HG03439 (cell line): ENCODE data around the gene HDAC2.
"Not testable (repeated sequence)": the region's sequence is repeated elsewhere in the genome, so short reads cannot be mapped to it uniquely, and the experiment has no call there.

Source experiments
- ATAC-seq: cut with Tn5 transposase; IDR thresholded peaks from one replicate; pipeline ENCODE4 v1.9.1; 2021; ENCODE audit warnings: mild to moderate bottlenecking, moderate library complexity; ENCODE audit not compliant: unreplicated experiment

HDAC2 gene

DNA sequence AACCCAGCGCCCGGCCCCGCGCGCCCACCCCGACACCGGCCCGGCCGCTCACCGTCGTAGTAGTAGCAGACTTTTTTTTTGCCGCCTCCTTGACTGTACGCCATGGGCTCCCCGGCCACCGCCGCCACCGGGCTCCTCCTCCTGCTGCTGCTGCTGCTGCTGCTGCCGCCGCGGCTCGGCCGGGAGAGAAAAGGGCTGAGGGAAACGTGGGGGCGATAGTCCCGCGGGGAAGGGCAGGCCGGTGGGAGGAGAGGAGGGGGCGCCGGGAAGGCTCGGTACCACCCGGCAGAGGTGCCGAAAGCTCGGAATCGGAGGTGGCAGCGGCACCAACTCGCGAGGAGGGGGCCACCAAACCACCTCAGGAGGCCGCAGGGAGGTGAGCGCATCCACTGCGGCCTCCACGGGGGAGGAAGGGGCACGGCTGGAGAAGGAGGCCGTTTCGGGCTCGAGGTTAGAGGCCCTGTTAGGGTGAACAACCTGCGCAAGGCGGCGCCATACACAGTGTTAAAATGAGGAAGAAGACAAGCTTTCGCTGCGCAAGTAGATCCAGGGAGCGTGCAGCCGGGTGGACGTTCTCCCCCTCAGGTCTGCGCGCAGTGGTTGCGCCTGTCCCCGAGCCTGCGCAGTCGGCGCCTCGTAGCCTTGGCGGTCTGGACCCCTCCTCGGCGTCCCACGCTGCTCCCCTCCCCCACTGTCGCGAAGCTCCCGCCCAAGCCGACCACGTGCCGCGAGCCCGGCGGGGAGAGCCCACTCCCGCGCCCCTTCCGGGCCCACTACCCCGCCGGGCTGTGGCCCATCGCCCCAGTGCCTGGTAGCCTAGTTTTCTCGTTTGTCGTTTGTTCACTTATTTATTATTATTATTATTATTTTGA lies at the start of gene HDAC2:
Gene HDAC2, minus strand, starts transcription at position 344 of the 872 bp plus-strand sequence. Its CDS starts 240 bp downstream, at position 104.
- ATAC-seq, result peak; percentile 89

DNA sequence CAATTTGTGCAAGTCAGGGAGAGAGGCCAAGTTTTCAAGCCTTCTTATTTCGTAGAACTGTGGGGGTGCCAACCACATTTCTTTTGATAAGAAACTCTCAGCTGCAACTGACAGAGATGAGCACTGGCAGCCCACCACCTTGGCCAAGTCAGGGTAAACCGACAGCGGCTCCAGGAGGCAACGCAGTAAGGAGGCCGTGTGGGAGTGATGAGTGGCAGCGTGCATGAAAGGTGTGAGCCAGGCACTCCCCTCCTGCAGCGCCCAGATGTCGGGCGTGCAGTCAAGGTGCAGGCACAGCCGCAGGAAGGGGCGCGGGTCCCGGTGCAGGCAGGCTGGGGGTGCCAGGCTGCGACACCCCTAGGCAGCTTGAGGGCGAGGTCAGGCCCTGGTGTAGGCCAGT lies 49.2 kb upstream of the HDAC2 start:
- no peak for ATAC-seq

DNA sequence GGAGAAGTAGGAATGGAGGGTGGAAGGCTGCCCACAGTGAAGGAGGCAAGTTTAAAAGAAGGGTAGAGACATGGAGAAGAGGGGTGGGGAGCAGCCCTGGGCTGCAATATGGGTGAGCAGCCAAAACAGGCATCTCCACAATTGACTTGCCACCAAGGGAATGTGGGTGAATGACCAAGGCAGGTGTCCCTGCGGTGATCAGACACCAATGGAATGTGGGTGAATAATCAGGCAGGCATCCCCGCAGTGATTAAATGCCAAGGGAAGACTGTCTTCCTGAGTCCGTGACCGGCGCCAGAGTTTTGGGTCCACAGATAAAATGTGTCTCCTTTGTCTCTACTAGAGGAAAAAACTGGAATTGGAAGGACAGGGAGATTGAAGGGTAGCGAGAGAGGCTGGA lies 46.2 kb upstream of the HDAC2 start:
- ATAC-seq, result not testable (repeated sequence)

GRCh38 chr6:114014106-114014505 lies 43.2 kb upstream of the HDAC2 start:
- ATAC-seq, result not testable (repeated sequence)

DNA sequence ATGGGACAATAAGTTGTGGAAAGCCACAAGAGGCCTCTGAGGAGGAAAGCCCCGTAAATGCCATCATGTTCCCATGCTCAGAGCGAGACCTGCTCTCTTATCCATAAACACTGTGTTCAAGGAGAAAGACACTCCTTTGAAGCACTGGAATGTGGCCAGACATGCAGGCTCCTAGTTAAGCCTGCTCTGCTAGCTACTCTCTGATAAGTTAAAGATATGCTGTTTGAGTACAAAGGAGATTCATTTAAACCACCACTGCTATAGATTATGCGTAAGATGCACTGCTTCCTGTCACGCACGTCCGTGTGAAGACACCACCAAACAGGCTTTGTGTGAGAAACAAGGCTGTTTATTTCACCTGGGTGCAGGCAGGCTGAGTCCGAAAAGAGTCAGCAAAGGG lies 40.5 kb upstream of the HDAC2 start:
- ATAC-seq, result not testable (repeated sequence)

DNA sequence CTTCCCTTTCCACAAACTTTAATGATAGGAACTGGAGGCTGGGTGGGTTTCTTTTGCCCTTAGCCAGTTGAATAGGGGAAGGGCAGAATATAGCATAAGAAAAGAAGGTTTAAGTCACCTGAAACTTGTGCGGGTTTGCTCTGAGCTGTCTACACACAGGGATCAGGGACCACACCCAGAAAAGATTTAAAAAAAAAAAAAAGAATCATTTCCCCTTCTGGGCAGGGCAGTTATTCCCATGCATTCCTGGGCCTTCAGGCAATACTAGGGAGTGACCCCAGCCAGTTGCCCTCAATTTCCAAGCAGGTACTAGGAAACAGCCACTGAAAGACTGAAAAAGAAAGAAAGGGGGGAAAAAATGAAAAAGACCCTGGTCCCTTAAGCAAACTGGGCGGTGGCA lies 39.6 kb upstream of the HDAC2 start:
- no peak for ATAC-seq

DNA sequence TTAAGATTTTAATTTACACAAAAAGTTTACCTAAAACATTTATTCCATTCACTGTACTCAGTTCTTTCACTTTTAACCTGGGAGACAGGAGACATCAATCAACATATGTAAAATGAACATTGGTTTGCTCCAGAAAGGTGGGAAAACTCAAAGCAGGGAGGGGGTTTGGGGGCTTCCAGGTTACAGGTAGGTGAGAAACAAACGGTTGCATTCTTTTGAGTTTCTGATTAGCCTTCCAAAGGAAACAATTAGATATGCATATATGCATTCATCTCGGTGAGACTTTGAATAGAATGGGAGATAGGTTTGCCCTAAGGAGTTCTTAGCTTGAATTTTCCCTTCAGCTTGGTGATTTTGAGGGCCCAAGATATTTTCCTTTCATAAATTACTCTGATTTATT lies 38.2 kb upstream of the HDAC2 start:
- no peak for ATAC-seq

DNA sequence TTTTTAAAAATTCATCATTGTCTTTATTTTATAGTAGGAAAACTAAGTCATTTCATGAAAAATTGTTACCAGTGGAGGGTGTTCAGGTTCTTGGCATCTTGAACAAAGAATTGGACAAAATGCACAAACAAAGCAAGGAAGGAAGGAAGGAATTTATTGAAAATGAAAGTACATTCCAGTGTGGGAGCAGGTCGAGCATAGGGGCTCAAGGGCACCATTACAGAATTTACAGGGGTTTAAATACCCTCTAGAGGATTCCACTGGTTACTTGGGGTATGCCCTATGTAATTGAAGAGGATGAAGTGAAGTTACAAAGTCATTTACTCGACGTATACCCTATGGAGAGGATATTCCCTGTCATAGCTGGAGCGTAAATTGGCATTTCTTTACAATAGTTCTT lies 37.4 kb upstream of the HDAC2 start:
- ATAC-seq, result no peak

DNA sequence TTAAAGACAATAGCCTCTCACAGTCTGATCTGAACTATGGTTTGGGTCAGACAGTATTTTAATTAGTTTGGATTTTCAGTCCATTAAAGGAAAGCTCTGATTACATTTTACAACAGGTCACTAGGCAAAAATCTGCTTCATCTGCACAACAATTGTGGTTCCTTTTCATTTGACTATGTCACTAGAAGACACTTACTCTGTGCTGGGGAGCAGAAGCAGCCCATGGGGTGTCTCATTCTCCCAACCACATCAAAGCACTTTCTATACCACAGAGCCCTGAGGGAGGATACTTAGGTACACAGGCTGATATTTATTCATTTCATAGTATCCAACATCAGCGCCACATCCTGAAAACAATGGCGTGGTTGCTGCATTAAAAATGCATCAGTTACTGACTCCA lies 36.6 kb upstream of the HDAC2 start:
- ATAC-seq, result no peak

DNA sequence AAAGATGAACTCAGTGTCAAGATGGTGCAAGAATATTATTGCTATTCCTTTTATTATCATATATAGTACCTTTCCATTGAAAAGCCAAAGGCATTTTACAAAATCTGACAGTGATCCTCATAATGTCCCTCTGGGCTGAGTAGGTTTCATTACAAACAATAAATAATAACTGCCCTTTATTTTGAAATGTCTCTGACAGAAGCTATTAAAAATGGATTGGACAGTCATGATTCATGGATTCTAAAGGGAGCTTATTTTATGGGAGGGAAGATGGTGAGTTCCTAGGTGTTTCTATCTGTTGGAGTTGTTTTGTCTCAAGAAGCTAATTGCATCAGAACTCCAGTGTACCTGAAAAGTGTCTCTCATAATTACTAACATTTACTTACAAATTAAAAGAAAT lies 30.4 kb upstream of the HDAC2 start:
- ATAC-seq, result no peak

DNA sequence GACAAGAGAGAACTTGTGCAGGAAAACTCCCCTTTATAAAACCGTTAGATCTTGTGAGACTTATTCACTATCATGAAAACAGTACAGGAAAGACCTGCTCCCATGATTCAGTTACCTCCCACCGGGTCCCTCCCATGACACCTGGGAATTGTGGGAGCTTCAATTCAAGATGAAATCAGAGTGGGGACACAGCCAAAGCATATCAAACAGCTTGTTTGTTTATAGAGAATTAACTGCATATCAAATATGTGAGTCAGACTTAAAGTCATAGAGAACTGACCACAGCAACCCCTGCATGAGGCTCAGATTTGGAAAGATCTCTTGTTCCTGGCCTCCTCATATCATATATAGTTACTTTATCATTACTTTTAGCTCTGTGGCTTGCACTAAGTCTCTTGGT lies 29.1 kb upstream of the HDAC2 start:
- ATAC-seq, result no peak

DNA sequence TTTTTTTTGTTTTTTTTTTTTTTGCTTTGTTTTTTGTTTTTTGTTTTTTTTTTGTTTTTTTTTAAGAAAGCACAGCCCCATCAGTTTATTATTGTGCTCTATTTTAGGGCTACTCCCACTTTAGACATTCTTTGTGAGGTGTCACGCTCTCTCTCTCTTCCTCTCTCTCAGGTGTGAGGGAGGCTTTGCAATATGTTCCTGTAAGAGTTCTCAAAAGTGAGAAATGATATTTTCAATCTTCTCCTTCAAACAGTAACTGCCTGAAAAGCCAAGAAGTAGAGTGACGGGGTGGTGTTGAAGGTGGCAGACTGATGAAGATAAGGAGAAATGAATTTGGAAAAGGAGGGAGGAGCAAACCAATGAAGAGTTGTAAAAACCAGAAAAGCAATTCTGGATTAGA lies 28.3 kb upstream of the HDAC2 start:
- no peak for ATAC-seq

DNA sequence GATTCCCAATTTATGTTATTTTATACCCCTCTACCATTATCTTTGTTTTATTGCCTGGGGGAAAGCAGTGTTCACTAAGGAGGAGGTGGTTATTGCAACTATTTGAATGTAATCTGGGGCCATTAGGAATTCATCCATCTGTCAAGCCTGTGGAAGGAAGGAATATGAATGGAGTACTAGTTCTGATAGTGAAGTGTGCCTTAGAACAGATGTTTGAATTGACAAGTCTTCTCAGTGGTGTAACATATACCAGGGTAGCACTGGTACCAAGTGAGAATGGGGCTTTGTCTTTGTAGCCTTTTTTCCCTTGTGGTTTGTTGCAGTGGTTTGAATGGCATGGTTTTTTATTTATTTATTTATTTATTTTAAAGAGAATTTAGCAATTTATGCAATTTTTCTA lies 27.9 kb upstream of the HDAC2 start:
- ATAC-seq, result no peak

GRCh38 chr6:113997116-113997515 lies 26.2 kb upstream of the HDAC2 start:
- ATAC-seq, result no peak

GRCh38 chr6:113995634-113996033 lies 24.7 kb upstream of the HDAC2 start:
- ATAC-seq, result no peak

GRCh38 chr6:113994934-113995342 lies 24.0 kb upstream of the HDAC2 start:
- ATAC-seq, result peak; percentile 98

DNA sequence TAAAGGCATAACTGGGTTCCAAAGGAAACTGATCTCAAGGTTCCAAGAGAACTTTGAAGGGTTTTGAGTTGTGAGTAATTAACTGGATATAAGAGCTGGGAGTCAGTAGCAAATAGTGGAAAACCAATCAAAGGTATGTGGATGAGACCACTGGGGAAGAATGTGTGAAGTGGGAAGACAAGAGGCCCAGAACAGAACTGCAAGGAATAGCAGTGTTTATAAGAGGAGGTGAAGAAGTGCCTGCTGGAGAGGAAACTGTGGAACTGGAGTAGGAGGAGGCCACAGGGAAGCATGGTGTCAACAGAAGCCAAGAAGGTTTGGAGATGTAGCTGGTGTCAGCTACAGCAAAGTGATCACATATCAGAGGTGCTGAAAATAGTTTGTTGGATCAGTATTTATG lies 18.7 kb upstream of the HDAC2 start:
- ATAC-seq, result no peak

GRCh38 chr6:113982675-113983074 lies 11.7 kb upstream of the HDAC2 start:
- not testable (repeated sequence) for ATAC-seq

GRCh38 chr6:113982055-113982550 lies 11.2 kb upstream of the HDAC2 start:
- ATAC-seq, result no peak

DNA sequence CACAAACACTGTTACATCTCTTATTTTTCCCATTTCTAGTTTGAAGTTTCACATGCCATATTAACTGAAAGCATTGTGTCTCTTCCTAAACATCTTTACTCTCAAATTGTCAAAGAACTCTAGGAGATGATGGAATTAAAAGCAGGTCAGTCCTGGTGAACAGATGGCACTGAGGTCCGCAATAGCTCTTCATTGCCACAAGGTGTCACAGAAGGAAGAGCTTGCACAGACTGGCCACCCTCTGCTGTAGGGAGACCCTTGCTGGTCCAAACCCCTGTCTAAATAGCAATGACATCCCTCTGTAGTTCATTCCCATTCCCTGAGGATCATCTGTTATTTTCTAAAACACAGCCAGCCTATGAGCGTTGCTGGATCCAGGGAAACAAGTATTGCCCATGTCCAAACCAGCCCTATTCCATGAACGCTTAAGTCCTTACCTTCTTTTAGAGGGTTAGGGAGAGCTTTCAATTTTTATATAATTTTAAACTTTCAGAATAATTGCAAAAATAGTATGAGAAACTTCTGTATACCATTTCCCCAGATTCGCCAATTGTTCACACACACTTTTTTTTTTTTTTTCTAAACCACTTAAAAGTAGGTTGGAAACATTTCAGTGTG lies 10.1 kb upstream of the HDAC2 start:
- no peak for ATAC-seq

DNA sequence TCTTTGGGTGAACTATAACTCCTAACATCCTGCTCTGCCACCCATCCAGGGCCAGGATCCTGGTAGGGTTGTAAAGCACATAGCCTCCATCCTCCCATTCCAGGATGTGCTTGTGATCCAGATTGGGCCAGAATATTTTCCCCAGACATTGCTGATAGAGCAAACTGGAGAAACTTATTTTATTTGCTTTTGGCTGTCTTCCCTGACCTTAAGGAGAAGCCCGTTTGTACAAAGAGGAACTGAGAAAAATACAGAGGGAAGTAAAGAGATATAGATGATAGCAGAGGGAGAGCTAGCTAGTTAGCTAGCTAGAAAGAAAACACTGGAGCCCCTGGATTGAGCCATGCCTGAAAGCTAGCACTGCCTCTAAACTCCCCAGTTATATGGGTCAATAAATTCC lies 9.0 kb upstream of the HDAC2 start:
- ATAC-seq, result no peak

DNA sequence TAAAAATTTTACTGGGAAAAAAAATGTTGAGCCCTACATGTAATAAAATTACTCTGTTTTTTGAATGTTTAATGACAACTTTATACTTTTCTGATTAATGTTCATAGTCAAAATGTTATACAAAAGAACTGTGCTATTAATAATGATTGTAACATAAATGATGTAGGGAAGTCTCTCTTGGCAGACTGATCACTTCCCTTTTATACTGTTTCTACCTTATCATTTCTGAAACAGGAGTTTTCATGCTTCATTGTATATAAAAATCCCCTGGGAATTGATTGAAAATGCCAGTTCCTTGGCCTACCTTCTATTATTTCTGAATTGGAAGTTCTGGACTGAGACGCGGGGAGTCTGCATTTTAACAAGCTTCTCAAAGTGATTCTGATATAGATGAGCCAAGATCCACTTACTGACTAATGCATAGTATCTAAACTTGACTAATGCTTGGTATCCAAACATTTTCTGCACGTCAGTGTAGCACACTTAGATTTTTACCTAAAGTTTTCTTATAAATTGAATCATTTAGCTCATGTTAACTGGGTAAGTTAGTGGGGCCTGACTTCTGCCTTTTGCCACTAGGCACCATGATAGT lies 7.2 kb upstream of the HDAC2 start:
- ATAC-seq, result no peak
